AG09319 (cell line): ENCODE results near the gene ZNF117.
"Not testable (repeated sequence)": the region's sequence is repeated elsewhere in the genome, so short reads cannot be mapped to it uniquely, and the experiment has no call there.

Experiments used
- DNase-seq: peaks from one replicate; pipeline ENCODE4 v3.0.0-alpha.2; 2010; ENCODE audit warnings: low read depth; ENCODE audit errors: extremely low read depth
- TF ChIP-seq, protein P1 (sequence below): IDR thresholded peaks from 2 replicates; pipeline ENCODE4 v1.5.1; 2011; ENCODE audit warnings: low read depth, mild to moderate bottlenecking, inconsistent platforms, low read length, moderate library complexity

Gene ZNF117

DNA sequence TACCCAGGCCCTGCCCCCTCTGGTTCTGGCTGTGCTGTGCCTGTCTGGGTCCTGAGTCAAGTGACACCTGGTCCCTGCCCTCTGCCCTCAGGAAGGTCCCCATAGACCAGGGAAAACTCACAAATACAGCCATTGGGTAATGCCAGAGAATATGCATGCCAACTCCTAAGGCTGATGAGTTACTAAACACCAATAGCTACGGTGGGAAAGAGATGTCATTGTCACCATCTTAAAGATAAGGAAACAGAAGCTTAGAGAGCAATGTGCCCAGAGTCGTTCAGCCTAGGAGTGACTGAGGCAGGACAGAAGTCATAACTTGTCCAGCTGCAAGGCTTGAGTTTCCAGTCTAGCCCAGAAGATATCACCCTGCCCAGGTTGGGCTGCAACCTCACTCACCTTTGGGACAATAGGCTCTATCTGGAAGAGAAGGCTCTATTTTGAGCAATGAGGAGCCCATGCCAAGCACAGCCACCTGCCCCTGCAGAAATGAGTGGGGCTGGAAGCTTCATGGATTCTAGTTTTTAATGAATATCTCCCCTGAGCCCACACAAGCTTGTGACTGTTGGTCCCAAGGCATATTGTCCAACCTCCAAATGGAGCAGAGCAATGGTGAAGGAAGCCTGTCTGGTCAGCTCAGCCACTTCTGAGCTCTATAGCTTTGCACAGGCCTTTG, 45.2 kb downstream of the ZNF117 start:
- DNase-seq, result no peak
- TF ChIP-seq, protein P1, sequence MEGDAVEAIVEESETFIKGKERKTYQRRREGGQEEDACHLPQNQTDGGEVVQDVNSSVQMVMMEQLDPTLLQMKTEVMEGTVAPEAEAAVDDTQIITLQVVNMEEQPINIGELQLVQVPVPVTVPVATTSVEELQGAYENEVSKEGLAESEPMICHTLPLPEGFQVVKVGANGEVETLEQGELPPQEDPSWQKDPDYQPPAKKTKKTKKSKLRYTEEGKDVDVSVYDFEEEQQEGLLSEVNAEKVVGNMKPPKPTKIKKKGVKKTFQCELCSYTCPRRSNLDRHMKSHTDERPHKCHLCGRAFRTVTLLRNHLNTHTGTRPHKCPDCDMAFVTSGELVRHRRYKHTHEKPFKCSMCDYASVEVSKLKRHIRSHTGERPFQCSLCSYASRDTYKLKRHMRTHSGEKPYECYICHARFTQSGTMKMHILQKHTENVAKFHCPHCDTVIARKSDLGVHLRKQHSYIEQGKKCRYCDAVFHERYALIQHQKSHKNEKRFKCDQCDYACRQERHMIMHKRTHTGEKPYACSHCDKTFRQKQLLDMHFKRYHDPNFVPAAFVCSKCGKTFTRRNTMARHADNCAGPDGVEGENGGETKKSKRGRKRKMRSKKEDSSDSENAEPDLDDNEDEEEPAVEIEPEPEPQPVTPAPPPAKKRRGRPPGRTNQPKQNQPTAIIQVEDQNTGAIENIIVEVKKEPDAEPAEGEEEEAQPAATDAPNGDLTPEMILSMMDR, result no peak

DNA sequence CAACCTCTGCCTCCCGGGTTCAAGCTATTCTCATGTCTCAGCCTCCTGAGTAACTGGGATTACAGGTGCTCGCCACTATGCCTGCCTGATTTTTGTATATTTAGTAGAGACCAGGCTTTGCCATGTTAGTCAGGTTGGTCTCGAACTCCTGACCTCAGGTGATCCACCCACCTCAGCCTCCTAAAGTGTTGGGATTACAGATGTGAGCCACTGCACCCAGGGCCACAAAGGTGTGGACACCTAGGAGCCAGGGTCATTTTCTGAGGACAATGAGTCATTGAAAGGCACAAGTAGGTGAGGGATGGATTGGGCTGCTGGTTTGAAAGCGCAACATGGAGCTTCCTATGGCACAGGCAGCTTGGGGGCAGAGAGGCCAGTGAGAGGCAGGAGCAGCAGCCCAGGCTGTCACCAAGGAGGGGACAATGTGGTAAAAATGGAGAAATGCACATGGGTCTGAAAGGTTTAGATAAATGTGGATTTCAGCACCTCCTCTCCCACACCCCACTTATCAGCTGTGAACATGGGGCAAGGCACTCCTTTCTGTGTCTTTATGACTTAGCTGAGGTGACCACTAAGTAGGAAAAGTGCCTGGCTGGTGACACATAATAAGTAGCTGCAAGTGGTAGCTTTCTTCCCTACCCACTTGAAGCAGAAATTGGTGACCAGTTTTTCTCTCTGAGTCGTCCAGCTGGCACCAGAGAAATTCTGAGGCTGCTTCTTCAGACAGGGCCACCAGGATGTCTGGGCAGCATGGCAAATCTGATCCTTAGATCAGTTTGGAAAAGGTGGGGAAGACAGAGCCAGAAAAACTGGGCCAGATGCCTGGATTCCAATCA, 46.0 kb downstream of the ZNF117 start:
- DNase-seq, result not testable (repeated sequence)

DNA sequence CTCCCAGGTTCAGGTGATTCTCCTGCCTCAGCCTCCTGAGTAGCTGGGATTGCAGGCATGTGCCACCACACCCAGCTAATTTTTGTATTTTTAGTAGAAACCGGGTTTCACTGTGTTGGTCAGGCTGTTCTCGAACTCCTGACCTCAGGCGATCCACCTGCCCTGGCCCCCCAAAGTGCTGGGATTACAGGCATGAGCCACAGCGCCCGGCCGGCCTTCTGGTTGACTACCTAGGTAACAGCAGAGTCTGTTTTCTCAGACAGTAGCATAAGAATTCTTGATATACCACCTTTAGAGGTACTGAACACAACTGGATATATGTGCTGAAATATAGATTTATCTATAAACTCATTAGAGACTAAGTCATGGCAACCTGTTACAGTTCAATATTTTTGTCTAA, 50.8 kb downstream of the ZNF117 start:
- DNase-seq, result not testable (repeated sequence)

DNA sequence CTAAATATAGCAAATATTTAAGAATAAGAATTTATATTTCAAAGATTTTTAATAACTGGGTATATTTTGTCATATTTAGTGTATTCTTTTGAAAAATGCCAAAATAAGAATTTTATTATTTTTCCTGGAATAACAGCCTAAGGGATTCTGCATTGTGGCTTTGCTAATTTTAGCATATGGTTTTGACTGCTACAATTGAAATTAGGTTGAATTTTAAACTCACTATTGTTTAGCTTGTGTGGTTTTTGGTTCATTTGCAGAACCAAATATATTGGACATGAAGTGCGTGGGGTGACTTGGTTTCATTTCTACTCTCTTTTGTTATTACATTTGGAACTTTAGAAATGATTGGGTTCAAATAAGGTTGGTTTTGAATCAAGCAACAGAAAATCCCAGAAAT, 52.3 kb downstream of the ZNF117 start:
- TF ChIP-seq, protein P1, result no peak
- no peak for DNase-seq

DNA sequence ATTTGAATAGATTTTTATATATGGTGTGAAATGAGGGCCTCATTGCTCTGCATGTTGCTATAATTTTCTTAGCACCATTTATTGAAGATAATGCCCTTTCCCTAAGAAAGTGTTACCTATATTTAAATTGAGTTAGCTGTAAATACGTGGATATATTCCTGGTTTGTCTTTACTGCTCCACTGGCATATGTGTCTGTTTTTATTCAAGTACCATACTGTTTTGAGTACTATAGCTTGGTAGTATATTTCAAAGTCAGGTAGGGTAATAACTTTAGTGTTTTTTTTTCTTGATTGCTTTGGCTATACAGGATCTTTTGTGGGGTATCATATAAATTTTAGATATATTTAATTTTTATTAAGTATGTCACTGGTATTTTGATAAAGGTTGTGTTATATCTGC, 56.4 kb downstream of the ZNF117 start:
- DNase-seq, result no peak
- TF ChIP-seq, protein P1, result no peak

DNA sequence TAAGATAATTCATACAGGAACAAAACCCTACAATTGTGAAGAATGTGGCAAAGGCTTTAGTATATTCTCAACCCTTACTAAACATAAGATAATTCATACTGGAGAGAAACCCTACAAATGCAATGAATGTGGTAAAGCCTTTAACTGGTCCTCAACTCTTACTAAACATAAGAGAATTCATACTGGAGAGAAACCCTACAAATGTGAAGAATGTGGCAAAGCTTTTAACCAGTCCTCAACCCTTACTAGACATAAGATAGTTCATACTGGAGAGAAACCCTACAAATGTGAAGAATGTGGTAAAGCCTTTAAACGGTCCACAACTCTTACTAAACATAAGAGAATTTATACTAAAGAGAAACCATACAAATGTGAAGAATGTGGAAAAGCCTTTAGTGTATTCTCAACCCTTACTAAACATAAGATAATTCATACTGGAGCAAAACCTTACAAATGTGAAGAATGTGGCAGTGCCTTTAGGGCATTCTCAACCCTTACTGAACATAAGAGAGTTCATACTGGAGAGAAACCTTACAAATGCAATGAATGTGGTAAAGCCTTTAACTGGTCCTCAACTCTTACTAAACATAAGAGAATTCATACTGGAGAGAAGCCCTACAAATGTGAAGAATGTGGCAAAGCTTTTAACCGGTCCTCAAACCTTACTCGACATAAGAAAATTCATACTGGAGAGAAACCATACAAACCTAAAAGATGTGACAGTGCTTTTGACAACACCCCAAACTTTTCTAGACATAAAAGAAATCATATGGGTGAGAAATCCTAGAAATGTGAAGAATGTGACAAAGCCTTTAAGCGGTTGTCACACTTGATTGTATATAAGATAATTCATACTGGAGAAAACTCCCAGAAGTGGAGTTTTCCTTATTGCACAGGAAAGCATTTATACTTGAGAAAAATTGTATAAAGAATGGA, 62.3 kb downstream of the ZNF117 start:
- DNase-seq, result not testable (repeated sequence)
